Measurements from ENCODE around the gene GRK4.

GRK4 gene

GRCh38 chr4:3017504-3017903 lies 54.1 kb downstream of the GRK4 start:
- no peak for DNase-seq

- no peak for DNase-seq
Measured at GRCh38 chr4:3019145-3019846, 55.9 kb downstream of the GRK4 start.

- no peak for DNase-seq
Measured at GRCh38 chr4:3021127-3021526, 57.8 kb downstream of the GRK4 start.

GRCh38 chr4:3021627-3022026 lies 58.3 kb downstream of the GRK4 start:
- DNase-seq = no peak

- no peak for DNase-seq
Measured at GRCh38 chr4:3022112-3022511, 58.7 kb downstream of the GRK4 start.

GRCh38 chr4:3022651-3023050 lies 59.3 kb downstream of the GRK4 start:
- no peak for DNase-seq

- DNase-seq = no peak
Measured at GRCh38 chr4:3025881-3026280, 62.5 kb downstream of the GRK4 start.

GRCh38 chr4:3026540-3026939 lies 63.2 kb downstream of the GRK4 start:
- DNase-seq = no peak

GRCh38 chr4:3029464-3029863 lies 66.1 kb downstream of the GRK4 start:
- DNase-seq = no peak

- DNase-seq = no peak
Measured at GRCh38 chr4:3030566-3031356, 67.4 kb downstream of the GRK4 start.

GRCh38 chr4:3031357-3032082 lies 68.1 kb downstream of the GRK4 start:
- no peak for DNase-seq

GRCh38 chr4:3034231-3034630 lies 70.9 kb downstream of the GRK4 start:
- DNase-seq = no peak

- DNase-seq = no peak
Measured at GRCh38 chr4:3035249-3035648, 71.9 kb downstream of the GRK4 start.

- DNase-seq = no peak
Measured at GRCh38 chr4:3035674-3036073, 72.3 kb downstream of the GRK4 start.

- DNase-seq = no peak
Measured at GRCh38 chr4:3036131-3036952, 73.0 kb downstream of the GRK4 start.

- DNase-seq = no peak
Measured at GRCh38 chr4:3037957-3038461, 74.6 kb downstream of the GRK4 start.

- DNase-seq = no peak
Measured at GRCh38 chr4:3039706-3040366, 76.5 kb downstream of the GRK4 start.

GRCh38 chr4:3040452-3041191 lies 77.3 kb downstream of the GRK4 start:
- no peak for DNase-seq

GRCh38 chr4:3041192-3042142 lies 78.1 kb downstream of the GRK4 start:
- DNase-seq = peak in 1 of 2 donors; percentile 5

GRCh38 chr4:3042226-3042625 lies 78.9 kb downstream of the GRK4 start:
- no peak for DNase-seq
